HEK293 (cell line): ENCODE data around the gene CAPZB.

Experiments used
- HIC1 ChIP-seq: fragments of 450-650 bp; formaldehyde crosslinking; IDR thresholded peaks from 2 replicates; pipeline ENCODE4 v1.5.1; 2016; ENCODE audit warnings: missing biosample characterization, missing genetic modification characterization
- PRDM1 ChIP-seq: fragments of 450-650 bp; formaldehyde crosslinking; IDR thresholded peaks from 2 replicates; pipeline ENCODE4; 2016; ENCODE audit warnings: missing biosample characterization, missing genetic modification characterization
- RBAK ChIP-seq: fragments of 450-650 bp; formaldehyde crosslinking; IDR thresholded peaks from 2 replicates; pipeline ENCODE4 v1.5.1; 2016; ENCODE audit warnings: missing biosample characterization, missing genetic modification characterization
- SCRT1 ChIP-seq: fragments of 450-650 bp; formaldehyde crosslinking; IDR thresholded peaks from 2 replicates; pipeline ENCODE4 v1.5.1; 2016; ENCODE audit warnings: missing biosample characterization, missing genetic modification characterization, borderline replicate concordance
- ZBTB21 ChIP-seq: fragments of 450-650 bp; formaldehyde crosslinking; IDR thresholded peaks from 2 replicates; pipeline ENCODE4 v1.5.1; 2017; ENCODE audit warnings: missing biosample characterization, missing genetic modification characterization
- ZBTB49 ChIP-seq: fragments of 450-650 bp; formaldehyde crosslinking; IDR thresholded peaks from 2 replicates; pipeline ENCODE4 v1.5.1; 2016; ENCODE audit warnings: missing biosample characterization, missing genetic modification characterization, low read depth
- ZEB2 ChIP-seq: fragments of 450-650 bp; formaldehyde crosslinking; IDR thresholded peaks from 2 replicates; pipeline ENCODE4 v1.5.1; 2016; ENCODE audit warnings: missing biosample characterization, missing genetic modification characterization
- ZFP69B ChIP-seq: fragments of 450-650 bp; formaldehyde crosslinking; IDR thresholded peaks from 2 replicates; pipeline ENCODE4 v1.5.1; 2016; ENCODE audit warnings: missing biosample characterization, missing genetic modification characterization
- ZNF10 ChIP-seq: fragments of 450-650 bp; formaldehyde crosslinking; IDR thresholded peaks from 2 replicates; pipeline ENCODE4 v1.5.1; 2017; ENCODE audit warnings: missing biosample characterization, missing genetic modification characterization
- ZNF175 ChIP-seq: fragments of 450-650 bp; formaldehyde crosslinking; IDR thresholded peaks from 2 replicates; pipeline ENCODE4 v1.5.1; 2016; ENCODE audit warnings: missing biosample characterization, missing genetic modification characterization
- ZNF214 ChIP-seq: fragments of 450-650 bp; formaldehyde crosslinking; IDR thresholded peaks from 2 replicates; pipeline ENCODE4 v1.5.1; 2017; ENCODE audit warnings: missing biosample characterization, mild to moderate bottlenecking, missing genetic modification characterization, borderline replicate concordance
- ZNF24 ChIP-seq: fragments of 450-650 bp; formaldehyde crosslinking; IDR thresholded peaks from 2 replicates; pipeline ENCODE4 v1.5.1; 2016; ENCODE audit warnings: missing biosample characterization, missing genetic modification characterization
- ZNF266 ChIP-seq: fragments of 450-650 bp; formaldehyde crosslinking; IDR thresholded peaks from 2 replicates; pipeline ENCODE4 v1.5.1; 2016; ENCODE audit warnings: missing biosample characterization, missing genetic modification characterization, low read depth
- ZNF274 ChIP-seq, 2 experiments: fragments of 200-500 bp in 1 of 2; fragments of 450-650 bp in 1 of 2; sonication (Bioruptor generic) in 1 of 2; formaldehyde crosslinking in 1 of 2; IDR thresholded peaks; 2 replicates each; pipeline versions ENCODE4 v1.5.1 to v1.6.1; 2014 to 2016; ENCODE audit warnings: borderline replicate concordance in 1 of 2, inconsistent platforms in 1 of 2, low read length in 1 of 2, missing biosample characterization in 1 of 2, missing genetic modification characterization in 1 of 2
- ZNF510 ChIP-seq: fragments of 450-650 bp; formaldehyde crosslinking; IDR thresholded peaks from 2 replicates; pipeline ENCODE4 v1.5.1; 2018; ENCODE audit warnings: mild to moderate bottlenecking, missing genetic modification characterization, missing biosample characterization; ENCODE audit not compliant: insufficient replicate concordance
- ZNF530 ChIP-seq: fragments of 450-650 bp; formaldehyde crosslinking; IDR thresholded peaks from 2 replicates; pipeline ENCODE4 v1.5.1; 2016; ENCODE audit warnings: low read depth, missing biosample characterization, missing genetic modification characterization
- ZNF560 ChIP-seq: fragments of 450-650 bp; formaldehyde crosslinking; IDR thresholded peaks from 2 replicates; pipeline ENCODE4 v1.5.1; 2017; ENCODE audit warnings: missing biosample characterization, missing genetic modification characterization, borderline replicate concordance
- ZNF596 ChIP-seq: fragments of 450-650 bp; IDR thresholded peaks from 2 replicates; pipeline ENCODE4 v1.5.0; 2018; ENCODE audit warnings: missing biosample characterization, mild to moderate bottlenecking, missing genetic modification characterization, moderate library complexity
- ZNF600 ChIP-seq: fragments of 450-650 bp; formaldehyde crosslinking; IDR thresholded peaks from 2 replicates; pipeline ENCODE4 v1.5.1; 2016; ENCODE audit warnings: missing biosample characterization, missing genetic modification characterization
- ZNF624 ChIP-seq: fragments of 450-650 bp; formaldehyde crosslinking; IDR thresholded peaks from 2 replicates; pipeline ENCODE4 v1.5.1; 2017; ENCODE audit warnings: missing biosample characterization, missing genetic modification characterization
- ZNF654 ChIP-seq: fragments of 450-650 bp; formaldehyde crosslinking; IDR thresholded peaks from 2 replicates; pipeline ENCODE4 v1.5.1; 2016; ENCODE audit warnings: low read depth, missing biosample characterization, missing genetic modification characterization
- TF ChIP-seq, protein P1 (sequence below): fragments of 450-650 bp; formaldehyde crosslinking; IDR thresholded peaks from 2 replicates; pipeline ENCODE4 v1.5.1; 2016; ENCODE audit warnings: missing biosample characterization, missing genetic modification characterization
- TF ChIP-seq, protein P2 (sequence below): fragments of 450-650 bp; formaldehyde crosslinking; IDR thresholded peaks from 2 replicates; pipeline ENCODE4 v1.5.1; 2016; ENCODE audit warnings: missing biosample characterization, missing genetic modification characterization
- TF ChIP-seq, protein P3 (sequence below): fragments of 450-650 bp; formaldehyde crosslinking; IDR thresholded peaks from 2 replicates; pipeline ENCODE4 v1.5.1; 2017; ENCODE audit warnings: missing biosample characterization, mild to moderate bottlenecking, missing genetic modification characterization, moderate library complexity
- TF ChIP-seq, protein P4 (sequence below): fragments of 450-650 bp; formaldehyde crosslinking; IDR thresholded peaks from 2 replicates; pipeline ENCODE4 v1.5.1; 2016; ENCODE audit warnings: missing biosample characterization, missing genetic modification characterization

Gene CAPZB

GRCh38 chr1:19430121-19431068 is 54.9 kb downstream of the CAPZB start (continued):
- TF ChIP-seq, protein P1, sequence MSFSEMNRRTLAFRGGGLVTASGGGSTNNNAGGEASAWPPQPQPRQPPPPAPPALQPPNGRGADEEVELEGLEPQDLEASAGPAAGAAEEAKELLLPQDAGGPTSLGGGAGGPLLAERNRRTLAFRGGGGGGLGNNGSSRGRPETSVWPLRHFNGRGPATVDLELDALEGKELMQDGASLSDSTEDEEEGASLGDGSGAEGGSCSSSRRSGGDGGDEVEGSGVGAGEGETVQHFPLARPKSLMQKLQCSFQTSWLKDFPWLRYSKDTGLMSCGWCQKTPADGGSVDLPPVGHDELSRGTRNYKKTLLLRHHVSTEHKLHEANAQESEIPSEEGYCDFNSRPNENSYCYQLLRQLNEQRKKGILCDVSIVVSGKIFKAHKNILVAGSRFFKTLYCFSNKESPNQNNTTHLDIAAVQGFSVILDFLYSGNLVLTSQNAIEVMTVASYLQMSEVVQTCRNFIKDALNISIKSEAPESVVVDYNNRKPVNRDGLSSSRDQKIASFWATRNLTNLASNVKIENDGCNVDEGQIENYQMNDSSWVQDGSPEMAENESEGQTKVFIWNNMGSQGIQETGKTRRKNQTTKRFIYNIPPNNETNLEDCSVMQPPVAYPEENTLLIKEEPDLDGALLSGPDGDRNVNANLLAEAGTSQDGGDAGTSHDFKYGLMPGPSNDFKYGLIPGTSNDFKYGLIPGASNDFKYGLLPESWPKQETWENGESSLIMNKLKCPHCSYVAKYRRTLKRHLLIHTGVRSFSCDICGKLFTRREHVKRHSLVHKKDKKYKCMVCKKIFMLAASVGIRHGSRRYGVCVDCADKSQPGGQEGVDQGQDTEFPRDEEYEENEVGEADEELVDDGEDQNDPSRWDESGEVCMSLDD (tag by site-specific recombination) = no peak
- no peak for TF ChIP-seq ZNF654 (tag by site-specific recombination)
- no peak for TF ChIP-seq ZNF560 (tag by site-specific recombination)
- TF ChIP-seq, protein P2, sequence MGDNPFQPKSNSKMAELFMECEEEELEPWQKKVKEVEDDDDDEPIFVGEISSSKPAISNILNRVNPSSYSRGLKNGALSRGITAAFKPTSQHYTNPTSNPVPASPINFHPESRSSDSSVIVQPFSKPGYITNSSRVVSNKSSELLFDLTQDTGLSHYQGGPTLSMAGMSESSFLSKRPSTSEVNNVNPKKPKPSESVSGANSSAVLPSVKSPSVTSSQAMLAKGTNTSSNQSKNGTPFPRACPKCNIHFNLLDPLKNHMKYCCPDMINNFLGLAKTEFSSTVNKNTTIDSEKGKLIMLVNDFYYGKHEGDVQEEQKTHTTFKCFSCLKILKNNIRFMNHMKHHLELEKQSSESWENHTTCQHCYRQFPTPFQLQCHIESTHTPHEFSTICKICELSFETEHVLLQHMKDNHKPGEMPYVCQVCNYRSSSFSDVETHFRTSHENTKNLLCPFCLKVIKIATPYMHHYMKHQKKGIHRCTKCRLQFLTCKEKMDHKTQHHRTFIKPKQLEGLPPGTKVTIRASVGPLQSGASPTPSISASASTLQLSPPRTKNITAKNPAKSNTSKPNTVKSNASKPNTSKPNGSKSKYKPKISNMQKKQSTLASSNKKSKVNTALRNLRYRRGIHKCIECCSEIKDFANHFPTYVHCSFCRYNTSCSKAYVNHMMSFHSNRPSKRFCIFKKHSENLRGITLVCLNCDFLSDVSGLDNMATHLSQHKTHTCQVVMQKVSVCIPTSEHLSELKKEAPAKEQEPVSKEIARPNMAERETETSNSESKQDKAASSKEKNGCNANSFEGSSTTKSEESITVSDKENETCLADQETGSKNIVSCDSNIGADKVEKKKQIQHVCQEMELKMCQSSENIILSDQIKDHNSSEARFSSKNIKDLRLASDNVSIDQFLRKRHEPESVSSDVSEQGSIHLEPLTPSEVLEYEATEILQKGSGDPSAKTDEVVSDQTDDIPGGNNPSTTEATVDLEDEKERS (tag by site-specific recombination) = no peak
- TF ChIP-seq ZNF596 (tag by site-specific recombination) = no peak
- TF ChIP-seq, protein P3, sequence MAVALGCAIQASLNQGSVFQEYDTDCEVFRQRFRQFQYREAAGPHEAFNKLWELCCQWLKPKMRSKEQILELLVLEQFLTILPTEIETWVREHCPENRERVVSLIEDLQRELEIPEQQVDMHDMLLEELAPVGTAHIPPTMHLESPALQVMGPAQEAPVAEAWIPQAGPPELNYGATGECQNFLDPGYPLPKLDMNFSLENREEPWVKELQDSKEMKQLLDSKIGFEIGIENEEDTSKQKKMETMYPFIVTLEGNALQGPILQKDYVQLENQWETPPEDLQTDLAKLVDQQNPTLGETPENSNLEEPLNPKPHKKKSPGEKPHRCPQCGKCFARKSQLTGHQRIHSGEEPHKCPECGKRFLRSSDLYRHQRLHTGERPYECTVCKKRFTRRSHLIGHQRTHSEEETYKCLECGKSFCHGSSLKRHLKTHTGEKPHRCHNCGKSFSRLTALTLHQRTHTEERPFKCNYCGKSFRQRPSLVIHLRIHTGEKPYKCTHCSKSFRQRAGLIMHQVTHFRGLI (tag by site-specific recombination) = no peak
- TF ChIP-seq ZEB2 (tag by site-specific recombination) = 0 out of 2 replicates have a peak, but pooled peaks have one; percentile 34
- no peak for TF ChIP-seq ZFP69B (tag by site-specific recombination)
- peak; percentile 38; the same call in 1 of the 2 replicates for TF ChIP-seq ZNF600 (tag by site-specific recombination)
- TF ChIP-seq SCRT1 (tag by site-specific recombination) = no peak
- TF ChIP-seq PRDM1 = no peak
- TF ChIP-seq ZNF274 (IDR thresholded peaks at IDR 0.05; ENCODE audit: low read length) = no peak
- no peak for TF ChIP-seq ZNF274 (tag by site-specific recombination; IDR thresholded peaks at IDR 0.05; ENCODE audit: borderline replicate concordance)
- no peak for TF ChIP-seq ZNF24 (tag by site-specific recombination)
- no peak for TF ChIP-seq ZNF510 (tag by site-specific recombination)
- peak; percentile 73; the same call in 1 of the 2 replicates for TF ChIP-seq ZNF10 (tag by site-specific recombination)
- no peak for TF ChIP-seq ZNF530 (tag by site-specific recombination)
- no peak for TF ChIP-seq ZNF214
- no peak for TF ChIP-seq ZNF624
- no peak for TF ChIP-seq ZNF175 (tag by site-specific recombination)
- TF ChIP-seq ZBTB21 (tag by site-specific recombination) = no peak
- no peak for TF ChIP-seq ZBTB49 (tag by site-specific recombination)
- TF ChIP-seq RBAK = no peak
- no peak for TF ChIP-seq HIC1 (tag by site-specific recombination)
- TF ChIP-seq, protein P4, sequence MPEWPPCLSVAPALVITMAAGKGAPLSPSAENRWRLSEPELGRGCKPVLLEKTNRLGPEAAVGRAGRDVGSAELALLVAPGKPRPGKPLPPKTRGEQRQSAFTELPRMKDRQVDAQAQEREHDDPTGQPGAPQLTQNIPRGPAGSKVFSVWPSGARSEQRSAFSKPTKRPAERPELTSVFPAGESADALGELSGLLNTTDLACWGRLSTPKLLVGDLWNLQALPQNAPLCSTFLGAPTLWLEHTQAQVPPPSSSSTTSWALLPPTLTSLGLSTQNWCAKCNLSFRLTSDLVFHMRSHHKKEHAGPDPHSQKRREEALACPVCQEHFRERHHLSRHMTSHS (tag by site-specific recombination) = no peak
- no peak for TF ChIP-seq ZNF266
